GM18873 (cell line): Measurements from ENCODE around the gene MAG.

Source experiments
- ATAC-seq: cut with Tn5 transposase; IDR thresholded peaks from one replicate; pipeline ENCODE4 v1.9.1; 2021; ENCODE audit warnings: mild to moderate bottlenecking, moderate library complexity, moderate number of reproducible peaks; ENCODE audit not compliant: unreplicated experiment, low FRiP score

MAG gene

DNA sequence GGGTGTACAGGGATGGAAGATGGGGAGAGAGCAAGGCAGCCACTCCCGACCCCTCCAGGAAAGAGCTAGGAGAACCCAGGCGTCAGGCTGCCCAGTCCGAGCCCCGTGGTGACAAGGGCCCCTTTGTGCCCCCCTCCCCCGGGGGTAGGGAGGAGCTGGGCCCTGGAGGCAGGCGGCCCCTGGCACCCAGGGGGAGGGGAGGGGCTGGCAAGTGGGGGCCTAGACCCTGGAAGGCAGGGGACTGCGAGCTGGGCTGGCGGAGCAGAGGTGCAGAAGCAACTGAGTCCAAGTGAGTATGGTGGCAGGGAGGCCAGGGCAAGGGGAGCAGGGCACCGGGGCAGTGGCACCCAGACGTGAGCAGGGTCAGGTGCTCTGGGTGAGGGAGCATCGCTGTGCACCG is at the start of gene MAG:
MAG (plus strand) TSS at position 246 of the 400 bp plus-strand sequence. CDS start 3,248 bp downstream, outside the sequence.
- no peak for ATAC-seq

DNA sequence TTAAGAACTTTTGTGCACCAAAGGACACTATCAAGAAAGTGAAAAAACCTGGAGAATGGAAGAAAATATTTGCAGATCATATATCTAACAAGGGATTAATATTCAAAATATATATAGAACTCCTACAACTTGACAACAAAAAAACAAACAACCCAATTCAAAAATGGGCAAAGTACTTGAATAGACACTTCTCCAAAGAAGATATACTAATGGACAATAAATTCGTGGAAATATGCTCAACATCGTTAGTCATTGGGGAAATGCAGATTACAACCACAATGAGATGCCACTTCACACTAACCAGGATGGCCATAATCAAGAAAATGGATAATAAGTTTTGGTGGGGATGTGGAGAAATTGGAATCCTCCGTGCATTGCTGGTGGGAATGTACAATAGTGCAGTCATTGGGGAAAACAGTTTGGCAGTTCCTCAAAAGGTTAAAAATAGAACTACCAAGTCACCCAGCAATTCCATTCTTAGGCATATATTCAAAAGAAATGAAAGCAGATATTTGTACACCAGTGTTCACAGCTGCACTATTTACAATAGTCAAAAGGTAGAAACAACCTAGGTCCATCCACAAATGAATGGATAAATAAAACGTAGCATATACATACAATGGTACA is 45.4 kb upstream of the MAG start:
- no peak for ATAC-seq

DNA sequence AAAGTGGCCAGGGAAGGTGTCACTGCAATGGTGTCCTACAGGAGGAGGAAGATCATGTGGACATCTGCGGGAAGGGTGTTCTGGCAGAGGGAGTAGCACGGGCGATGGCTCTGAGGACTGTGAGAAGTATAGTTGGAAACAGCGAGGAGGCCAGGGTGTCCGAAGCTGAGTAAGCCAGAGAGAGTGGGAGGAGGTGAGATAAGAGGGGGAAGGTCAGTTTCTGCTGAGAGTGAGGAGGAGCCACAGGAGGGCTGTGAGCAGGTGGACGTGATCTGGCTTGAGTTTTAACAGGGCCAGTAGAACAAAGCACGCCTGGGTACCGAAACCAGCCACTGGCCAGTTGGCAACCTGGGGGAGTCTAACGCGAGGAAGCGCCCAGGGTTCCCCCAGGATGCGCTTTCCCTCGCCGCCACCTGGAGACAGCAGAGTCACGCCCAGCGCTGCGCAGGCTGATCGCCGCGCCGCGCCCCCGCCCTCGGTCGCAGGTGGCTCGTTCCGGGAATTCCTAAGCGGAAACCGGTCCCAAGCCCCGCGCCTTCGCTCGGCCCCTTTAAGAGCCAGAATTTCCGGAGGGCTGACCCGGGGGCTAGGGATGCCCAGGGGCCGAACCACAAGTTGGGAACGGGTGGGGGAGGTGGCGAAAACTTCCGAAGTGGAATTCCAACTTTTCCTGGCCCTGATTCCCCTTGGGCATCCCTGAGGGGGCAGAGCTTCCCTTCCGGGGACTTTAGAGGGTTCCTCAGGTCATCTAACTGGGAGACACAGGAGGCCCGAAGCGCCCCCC is 44.2 kb upstream of the MAG start:
- no peak for ATAC-seq

DNA sequence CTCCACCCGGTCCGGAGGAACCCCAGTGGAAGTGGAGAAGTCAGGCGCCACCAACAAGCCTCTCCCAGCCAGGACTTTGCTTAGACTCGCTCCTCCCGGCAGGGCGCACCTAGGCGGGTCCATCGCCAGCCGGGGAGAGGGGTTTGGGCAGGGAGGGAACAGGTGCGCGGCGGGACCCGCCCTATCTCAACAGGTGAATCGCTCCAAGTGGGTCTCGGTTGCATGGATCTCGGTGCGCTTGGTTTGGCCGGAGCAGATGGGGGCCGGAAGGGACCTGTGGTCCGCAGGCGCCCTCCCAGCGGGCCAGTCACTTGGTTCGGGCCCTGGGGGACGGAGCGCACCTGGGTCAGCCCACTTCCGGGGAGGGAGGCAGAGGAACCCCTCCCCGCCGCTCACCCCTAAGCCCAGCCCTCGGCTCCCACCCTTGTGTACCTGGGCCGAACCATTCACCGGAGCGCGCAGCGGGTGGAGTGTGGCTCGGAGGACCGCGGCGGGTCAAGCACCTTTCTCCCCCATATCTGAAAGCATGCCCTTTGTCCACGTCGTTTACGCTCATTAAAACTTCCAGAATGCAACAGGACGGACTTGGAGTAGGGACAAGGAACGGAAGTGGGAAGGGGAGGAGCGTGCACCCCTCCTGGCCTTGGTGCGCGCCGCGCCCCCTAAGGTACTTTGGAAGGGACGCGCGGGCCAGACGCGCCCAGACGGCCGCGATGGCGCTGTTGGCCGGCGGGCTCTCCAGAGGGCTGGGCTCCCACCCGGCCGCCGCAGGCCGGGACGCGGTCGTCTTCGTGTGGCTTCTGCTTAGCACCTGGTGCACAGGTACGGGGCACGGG is 43.4 kb upstream of the MAG start, which contains the start of gene LSR:
LSR (plus strand) TSS at position 693 of the 836 bp plus-strand sequence; CDS start at position 714, 21 bp downstream.
- ATAC-seq: peak; percentile 56

- ATAC-seq: no peak
Observed at GRCh38 chr19:35249146-35249847, 42.7 kb upstream of the MAG start.

GRCh38 chr19:35249848-35250711 is 41.9 kb upstream of the MAG start:
- ATAC-seq: no peak

- ATAC-seq: no peak
Observed at GRCh38 chr19:35251456-35251855, 40.5 kb upstream of the MAG start.

GRCh38 chr19:35253316-35254286 is 38.4 kb upstream of the MAG start:
- ATAC-seq: no peak

DNA sequence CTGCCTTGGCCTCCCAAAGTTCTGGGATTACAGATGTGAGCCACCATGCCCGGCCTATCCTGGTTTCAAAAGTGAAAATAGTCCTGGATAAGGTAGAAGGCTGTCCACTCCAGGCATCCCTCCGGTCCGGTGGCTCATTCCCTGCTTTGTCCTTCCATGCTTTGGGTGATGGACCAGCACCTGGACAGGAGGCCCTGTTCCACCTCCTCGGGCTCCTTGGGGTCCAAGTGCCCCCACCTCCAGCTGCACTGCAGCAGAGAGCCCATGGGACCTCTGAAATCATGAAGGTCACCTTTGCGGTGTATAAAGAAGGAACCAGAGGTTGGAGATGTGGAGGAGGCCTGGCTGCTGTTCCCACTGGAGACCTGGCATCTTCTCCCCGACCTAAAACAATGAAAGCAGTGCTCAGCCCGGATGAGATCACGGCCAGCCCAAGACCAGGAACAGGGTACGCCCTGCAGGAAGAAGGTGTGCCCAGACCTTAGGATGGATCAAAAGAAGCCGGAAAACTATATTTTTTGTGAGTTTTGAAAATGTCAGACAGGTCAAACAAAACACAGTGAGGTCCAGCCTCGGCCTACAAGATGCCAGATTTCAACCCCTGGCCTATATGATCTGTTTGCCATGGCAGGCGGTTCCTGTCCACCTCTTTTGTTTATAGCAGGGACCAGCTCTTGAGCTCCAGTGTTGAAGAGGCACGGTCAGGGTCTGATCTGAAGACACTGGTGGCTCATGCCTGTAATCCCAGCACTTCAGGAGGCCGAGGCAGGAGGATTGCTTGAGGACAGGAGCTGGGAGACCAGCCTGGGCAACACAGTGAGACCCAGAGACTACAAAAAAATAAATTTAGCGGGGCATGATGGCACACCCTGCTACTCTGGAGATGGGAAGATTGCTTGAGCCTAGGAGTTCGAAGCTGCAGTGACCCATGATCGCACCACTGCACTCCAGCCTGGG is 37.3 kb upstream of the MAG start:
- no peak for ATAC-seq

- ATAC-seq: no peak
Observed at GRCh38 chr19:35256566-35256965, 35.4 kb upstream of the MAG start.

DNA sequence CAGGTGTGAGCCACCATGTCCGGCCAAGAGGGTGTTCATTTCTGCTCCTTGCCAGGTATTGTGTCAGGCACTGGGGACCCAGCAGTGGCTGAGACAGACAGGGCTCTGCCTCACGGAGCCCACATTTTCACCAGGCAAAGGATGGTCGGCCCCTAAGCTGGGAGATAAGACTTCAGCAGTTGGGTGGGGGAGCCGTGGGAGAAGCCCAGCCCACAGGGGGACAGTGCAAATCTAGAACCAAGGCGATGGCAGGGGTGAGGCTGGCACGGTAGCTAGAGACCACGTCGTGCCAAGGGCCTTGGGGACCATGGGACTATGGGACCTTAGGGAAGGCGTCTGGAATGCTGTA is 34.9 kb upstream of the MAG start:
- no peak for ATAC-seq

DNA sequence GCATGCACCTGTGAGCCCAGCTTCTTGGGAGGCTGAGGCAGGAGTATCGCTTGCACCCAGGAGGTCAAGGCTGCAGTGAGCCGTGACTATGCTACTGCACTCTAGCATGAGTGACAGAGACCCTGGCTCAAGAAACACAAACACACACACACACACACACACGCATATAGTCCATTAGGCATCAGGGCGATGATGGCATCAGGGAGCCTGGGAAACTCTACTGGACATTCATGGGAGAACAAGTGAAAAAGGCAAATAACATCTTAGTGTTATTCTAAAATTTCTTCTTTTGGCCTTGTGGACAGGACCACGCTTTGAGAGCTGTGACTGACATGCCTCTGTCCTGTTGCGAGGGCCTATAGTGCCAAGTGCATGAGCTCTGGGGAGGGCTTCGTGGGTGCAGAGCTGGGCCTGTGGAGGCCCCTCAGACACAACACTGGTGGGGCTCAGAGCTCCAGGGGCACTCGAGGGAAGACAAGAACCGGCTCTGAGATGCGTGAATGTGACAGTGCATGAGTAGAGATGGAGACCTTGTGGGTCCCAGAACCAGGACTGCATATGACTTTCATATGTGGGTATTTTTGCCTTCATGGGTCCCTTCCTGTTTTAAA is 31.2 kb upstream of the MAG start:
- no peak for ATAC-seq

DNA sequence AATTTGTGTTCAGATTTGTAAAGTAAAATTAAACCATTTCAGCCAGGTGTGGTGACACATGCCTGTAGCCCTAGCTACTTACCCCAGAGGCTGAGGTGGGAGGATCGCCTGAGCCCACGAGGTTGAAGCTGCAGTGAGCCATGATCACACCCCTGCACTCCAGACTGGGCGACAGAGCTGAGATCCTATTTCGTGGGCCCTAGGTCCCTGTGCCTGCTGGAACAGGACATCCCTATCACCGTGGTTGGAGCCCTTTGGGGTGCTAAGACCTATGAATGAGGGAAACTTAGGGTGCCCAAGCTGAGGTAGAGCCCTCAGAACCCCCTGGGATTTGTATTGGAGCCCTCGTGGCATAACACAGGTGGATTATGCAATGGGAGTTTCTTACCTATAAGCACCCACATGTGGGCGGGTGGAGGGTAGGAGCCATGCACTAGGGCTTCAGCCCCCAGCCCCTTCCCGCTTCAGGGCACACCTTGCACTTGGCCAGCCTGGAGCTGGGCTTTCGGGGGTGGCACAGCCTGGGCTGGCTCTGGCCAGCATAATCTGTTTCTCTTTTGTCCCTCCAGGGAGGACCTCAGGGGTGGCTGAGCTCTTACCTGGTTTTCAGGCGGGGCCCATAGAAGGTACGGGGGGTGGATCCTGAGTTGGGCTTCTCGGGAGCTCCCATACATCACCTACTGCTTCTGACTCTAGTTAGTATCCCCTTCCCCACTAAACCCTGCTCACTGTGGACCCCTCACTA is 30.4 kb upstream of the MAG start:
- no peak for ATAC-seq

DNA sequence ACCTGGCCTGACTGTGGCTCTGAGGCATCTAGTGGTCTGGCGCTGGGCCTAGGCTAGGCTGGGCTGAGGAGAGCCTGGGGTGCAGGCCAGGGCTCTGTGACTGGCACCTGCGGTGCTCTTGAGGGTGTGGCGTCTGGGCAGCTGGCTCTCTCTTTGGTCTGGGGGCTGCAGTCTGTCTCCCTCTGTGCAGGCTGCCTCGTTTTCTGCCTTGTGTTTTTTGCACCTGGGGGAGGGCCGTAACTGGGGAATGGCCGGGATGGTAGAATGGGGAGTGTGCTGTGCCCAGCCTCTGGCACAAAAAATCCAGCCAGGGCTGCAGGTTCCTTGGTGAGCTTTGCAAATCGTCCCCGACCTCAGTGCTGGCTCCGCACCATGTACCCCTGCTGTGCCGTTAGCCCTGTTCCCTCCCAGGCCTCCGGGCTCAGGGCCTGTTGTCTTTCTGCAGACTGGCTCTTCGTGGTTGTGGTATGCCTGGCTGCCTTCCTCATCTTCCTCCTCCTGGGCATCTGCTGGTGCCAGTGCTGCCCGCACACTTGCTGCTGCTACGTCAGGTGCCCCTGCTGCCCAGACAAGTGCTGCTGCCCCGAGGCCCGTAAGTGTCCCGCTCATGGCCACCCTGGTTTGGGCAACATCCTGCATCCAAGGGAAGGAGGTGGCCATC is 29.7 kb upstream of the MAG start:
- ATAC-seq: no peak

GRCh38 chr19:35264268-35265125 is 27.5 kb upstream of the MAG start:
- ATAC-seq: no peak
